Stimulated activated CD4-positive, alpha-beta T cell treated with anti-CD3 and anti-CD28 coated beads, Interleukin-15, amount 100 ng/mL, for 24 hours (primary cell): Measurements from ENCODE around the gene CSAG2.
"Not testable (repeated sequence)": the region's sequence is repeated elsewhere in the genome, so short reads cannot be mapped to it uniquely, and the experiment has no call there.

Source experiments
- DNase-seq: peaks from one replicate; pipeline ENCODE4 v3.0.0-alpha.2; 2020

CSAG2 gene

GRCh38 chrX:152709173-152709572, at the start of gene CSAG2:
CSAG2 (minus strand) TSS chrX:152709273; CDS start chrX:152709112, 161 bp downstream.
- not testable (repeated sequence) for DNase-seq

GRCh38 chrX:152754871-152755270, 45.8 kb upstream of the CSAG2 start:
- DNase-seq, result not testable (repeated sequence)

GRCh38 chrX:152753686-152754650, 44.9 kb upstream of the CSAG2 start, which contains the start of gene MAGEA2:
MAGEA2 (minus strand) TSS chrX:152753842; CDS start chrX:152751363, 2,479 bp downstream.
- DNase-seq, result not testable (repeated sequence)

GRCh38 chrX:152738560-152738959, 29.5 kb upstream of the CSAG2 start:
- no peak for DNase-seq

- DNase-seq, result not testable (repeated sequence)
These were observed 27.5 kb upstream of the CSAG2 start for GRCh38 chrX:152736528-152736927.

GRCh38 chrX:152735860-152736511, 26.9 kb upstream of the CSAG2 start:
- no peak for DNase-seq

GRCh38 chrX:152735101-152735500, 26.0 kb upstream of the CSAG2 start:
- DNase-seq, result no peak

GRCh38 chrX:152734143-152734858, 25.2 kb upstream of the CSAG2 start:
- DNase-seq, result not testable (repeated sequence)

- DNase-seq, result no peak
These were observed 24.3 kb upstream of the CSAG2 start, which contains the start of the genes CSAG1 and MAGEA12 for GRCh38 chrX:152733261-152733975. CSAG1 (minus strand) TSS chrX:152733721; CDS start chrX:152732460, 1,261 bp downstream. MAGEA12 (plus strand) TSS chrX:152733757; CDS start chrX:152736162, 2,405 bp downstream.

- DNase-seq, result no peak
These were observed 16.3 kb upstream of the CSAG2 start for GRCh38 chrX:152725409-152725808.

- DNase-seq, result not testable (repeated sequence)
These were observed 5.0 kb upstream of the CSAG2 start, which contains the start of gene MAGEA2B for GRCh38 chrX:152713815-152714787. MAGEA2B (plus strand) TSS chrX:152714628; CDS start chrX:152717107, 2,479 bp downstream.

- DNase-seq, result not testable (repeated sequence)
These were observed 4.1 kb upstream of the CSAG2 start for GRCh38 chrX:152713195-152713594.

GRCh38 chrX:152706500-152706899, 2.6 kb downstream of the CSAG2 start:
- not testable (repeated sequence) for DNase-seq

GRCh38 chrX:152700390-152700789, 8.7 kb downstream of the CSAG2 start:
- DNase-seq, result not testable (repeated sequence)

GRCh38 chrX:152697952-152698931, 10.8 kb downstream of the CSAG2 start, which contains the start of gene MAGEA3:
MAGEA3 (plus strand) TSS chrX:152698794; CDS start chrX:152700833, 2,039 bp downstream.
- DNase-seq, result not testable (repeated sequence)

GRCh38 chrX:152681012-152681411, 28.1 kb downstream of the CSAG2 start:
- not testable (repeated sequence) for DNase-seq

- not testable (repeated sequence) for DNase-seq
These were observed 34.4 kb downstream of the CSAG2 start for GRCh38 chrX:152674652-152675051.

- DNase-seq, result no peak
These were observed 34.9 kb downstream of the CSAG2 start for GRCh38 chrX:152674135-152674534.

GRCh38 chrX:152663086-152663485, 46.0 kb downstream of the CSAG2 start:
- DNase-seq, result no peak
